ENCODE data around the gene TSC1. TPM values are rescaled to one million over a fixed set of nuclear protein-coding genes. Genes with fewer than 3 reads are reported as not detected.

TSC1 gene
- total RNA-seq, 1 donor from 2014 or later, result 64.9 TPM

- peaks cover 34% of the 10 kb centered on the region for H3K27me3 Mint-ChIP-seq (ENCODE audit: insufficient read depth, low read depth)
- H3K36me3 ChIP-seq, result no peaks in the 10 kb centered on the region
These were observed 31.5 kb upstream of the TSC1 start for GRCh38 chr9:132975961-132976360.

DNA sequence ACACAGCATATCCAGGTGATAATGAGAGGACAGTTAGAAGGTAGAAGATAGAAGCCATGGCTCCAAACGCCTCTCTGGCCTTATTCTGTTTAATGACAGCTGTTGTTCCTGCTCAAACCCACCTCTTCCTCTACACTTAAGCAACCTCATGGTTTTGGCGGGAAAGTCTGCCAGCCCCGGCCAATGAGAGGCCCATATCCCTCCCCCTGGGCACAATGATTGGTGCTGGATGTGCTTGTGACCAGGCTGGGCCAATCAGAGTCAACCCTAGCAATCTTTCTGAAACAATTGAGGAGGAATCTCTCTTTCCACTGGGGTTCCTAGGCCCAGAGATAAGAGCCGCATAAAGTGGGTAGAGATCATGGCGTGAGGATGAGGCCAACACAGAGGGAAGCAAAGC, 29.3 kb upstream of the TSC1 start:
- no peak overlapping the region for H3K4me3 ChIP-seq
- no peaks in the 10 kb centered on the region for H3K9me3 ChIP-seq (ENCODE audit: low read depth)
- H3K27ac ChIP-seq, result no peak overlapping the region
- H2AFZ ChIP-seq (replicated peaks), result no peak overlapping the region
- Mint-ChIP-seq H3K9me3 (no peaks in the 10 kb centered on the region), H3K4me1 (peaks cover 9% of the 10 kb centered on the region), H3K36me3 (no peaks in the 10 kb centered on the region), H3K27me3 (ENCODE audit: insufficient read depth, low read depth) (peaks cover 24% of the 10 kb centered on the region), H3K4me3 (no peak overlapping the region), H3K27ac (no peak overlapping the region)
- no peaks in the 10 kb centered on the region for H3F3A ChIP-seq (ENCODE audit: low read depth)
- H3K79me2 ChIP-seq (ENCODE audit: low read depth), result no peaks in the 10 kb centered on the region
- H3K9ac ChIP-seq, result no peak overlapping the region
- no peak for TF ChIP-seq EZH2 (IDR thresholded peaks at IDR 0.05)
- TF ChIP-seq EZH2phosphoT487 (IDR thresholded peaks at IDR 0.05), result no peak
- TF ChIP-seq, protein P1, sequence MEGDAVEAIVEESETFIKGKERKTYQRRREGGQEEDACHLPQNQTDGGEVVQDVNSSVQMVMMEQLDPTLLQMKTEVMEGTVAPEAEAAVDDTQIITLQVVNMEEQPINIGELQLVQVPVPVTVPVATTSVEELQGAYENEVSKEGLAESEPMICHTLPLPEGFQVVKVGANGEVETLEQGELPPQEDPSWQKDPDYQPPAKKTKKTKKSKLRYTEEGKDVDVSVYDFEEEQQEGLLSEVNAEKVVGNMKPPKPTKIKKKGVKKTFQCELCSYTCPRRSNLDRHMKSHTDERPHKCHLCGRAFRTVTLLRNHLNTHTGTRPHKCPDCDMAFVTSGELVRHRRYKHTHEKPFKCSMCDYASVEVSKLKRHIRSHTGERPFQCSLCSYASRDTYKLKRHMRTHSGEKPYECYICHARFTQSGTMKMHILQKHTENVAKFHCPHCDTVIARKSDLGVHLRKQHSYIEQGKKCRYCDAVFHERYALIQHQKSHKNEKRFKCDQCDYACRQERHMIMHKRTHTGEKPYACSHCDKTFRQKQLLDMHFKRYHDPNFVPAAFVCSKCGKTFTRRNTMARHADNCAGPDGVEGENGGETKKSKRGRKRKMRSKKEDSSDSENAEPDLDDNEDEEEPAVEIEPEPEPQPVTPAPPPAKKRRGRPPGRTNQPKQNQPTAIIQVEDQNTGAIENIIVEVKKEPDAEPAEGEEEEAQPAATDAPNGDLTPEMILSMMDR (IDR thresholded peaks at IDR 0.05), result no peak
- no peak for DNase-seq (ENCODE audit: low spot score)
- peaks cover 4% of the 10 kb centered on the region for H4K20me1 ChIP-seq (ENCODE audit: low read depth)
- no peak overlapping the region for H3K4me2 ChIP-seq
- no peaks in the 10 kb centered on the region for H3K4me1 ChIP-seq
- H3K27me3 ChIP-seq, result peaks cover 59% of the 10 kb centered on the region
- H3K36me3 ChIP-seq, result no peaks in the 10 kb centered on the region

More at GRCh38 chr9:132975961-132976360, 31.5 kb upstream of the TSC1 start:
- no peak overlapping the region for H3K4me2 ChIP-seq
- H3K9me3 Mint-ChIP-seq, result no peaks in the 10 kb centered on the region
- H3K36me3 Mint-ChIP-seq, result no peaks in the 10 kb centered on the region
- no peak overlapping the region for H3K4me3 ChIP-seq
- peaks cover 6% of the 10 kb centered on the region for H3K4me1 Mint-ChIP-seq
- H3F3A ChIP-seq (ENCODE audit: low read depth), result no peaks in the 10 kb centered on the region
- no peak for DNase-seq (ENCODE audit: low spot score)
- peaks cover 7% of the 10 kb centered on the region for H4K20me1 ChIP-seq (ENCODE audit: low read depth)
- no peak overlapping the region for H2AFZ ChIP-seq (replicated peaks)
- H3K27ac ChIP-seq, result no peak overlapping the region
- no peak overlapping the region for H3K4me3 Mint-ChIP-seq
- H3K27ac Mint-ChIP-seq, result no peak overlapping the region
- no peaks in the 10 kb centered on the region for H3K79me2 ChIP-seq (ENCODE audit: low read depth)
- peaks cover 81% of the 10 kb centered on the region for H3K27me3 ChIP-seq
- H3K9me3 ChIP-seq (ENCODE audit: low read depth), result no peaks in the 10 kb centered on the region
- no peaks in the 10 kb centered on the region for H3K4me1 ChIP-seq
- TF ChIP-seq EZH2 (IDR thresholded peaks at IDR 0.05), result no peak
- TF ChIP-seq EZH2phosphoT487 (IDR thresholded peaks at IDR 0.05), result no peak
- TF ChIP-seq, protein P1 (IDR thresholded peaks at IDR 0.05), result no peak
- H3K9ac ChIP-seq, result no peak overlapping the region

- H4K20me1 ChIP-seq (ENCODE audit: low read depth), result no peaks in the 10 kb centered on the region
- no peak overlapping the region for H3K4me2 ChIP-seq
- H3F3A ChIP-seq (ENCODE audit: low read depth), result no peaks in the 10 kb centered on the region
- Mint-ChIP-seq H3K9me3 (no peaks in the 10 kb centered on the region), H3K4me3 (no peak overlapping the region), H3K36me3 (no peaks in the 10 kb centered on the region), H3K27ac (no peak overlapping the region), H3K27me3 (ENCODE audit: insufficient read depth, low read depth) (peaks cover 20% of the 10 kb centered on the region), H3K4me1 (peaks cover 5% of the 10 kb centered on the region)
- H3K4me1 ChIP-seq, result no peaks in the 10 kb centered on the region
- H3K9ac ChIP-seq, result no peak overlapping the region
- no peaks in the 10 kb centered on the region for H3K79me2 ChIP-seq (ENCODE audit: low read depth)
- no peak for DNase-seq (ENCODE audit: low spot score)
- no peak overlapping the region for H3K27ac ChIP-seq
- no peak for TF ChIP-seq EZH2phosphoT487 (IDR thresholded peaks at IDR 0.05)
- no peak for TF ChIP-seq EZH2 (IDR thresholded peaks at IDR 0.05)
- TF ChIP-seq, protein P1 (IDR thresholded peaks at IDR 0.05), result no peak
- no peak overlapping the region for H2AFZ ChIP-seq (replicated peaks)
- H3K9me3 ChIP-seq (ENCODE audit: low read depth), result no peaks in the 10 kb centered on the region
- no peak overlapping the region for H3K4me3 ChIP-seq
- no peaks in the 10 kb centered on the region for H3K36me3 ChIP-seq
- H3K27me3 ChIP-seq, result peaks cover 53% of the 10 kb centered on the region
These were observed 28.8 kb upstream of the TSC1 start for GRCh38 chr9:132973166-132973565.

Data from neural progenitor cell (in vitro differentiated cells).